Heart left ventricle (tissue), 16 donors: ENCODE measurements around the gene PTPRZ1. TPM values are rescaled to one million over a fixed set of nuclear protein-coding genes. Genes with fewer than 3 reads are reported as not detected.

Experiments used
- ATAC-seq, 4 donors: fragments of 200-7000 bp; cut with Tn5 transposase; one replicate each; pipeline ENCODE4 v1.9.1; 2020 to 2022; ENCODE audit warnings: moderate library complexity in 4 of 4, mild to moderate bottlenecking in 3 of 4, moderate number of reproducible peaks in 1 of 4
- DNase-seq, 5 donors: peaks; one replicate each; pipeline ENCODE4 v3.0.0-alpha.2; 2020
- H3K27ac ChIP-seq, 12 donors: fragments of 200-600 bp; sonication (generic) in 4 of 12; one replicate each; pipeline versions ENCODE4 v1.5.0 to v1.8.0; 2016 to 2022; ENCODE audit warnings: mild to moderate bottlenecking in 2 of 12
- H3K27me3 ChIP-seq, 9 donors: fragments of 200-600 bp; sonication (generic) in 2 of 9; one replicate each; pipeline versions ENCODE4 v1.5.1 to v1.8.0; 2016 to 2022; ENCODE audit warnings: mild to moderate bottlenecking in 3 of 9
- H3K36me3 ChIP-seq, 9 donors: fragments of 200-600 bp; sonication (generic) in 2 of 9; one replicate each; pipeline versions ENCODE4 v1.5.0 to v1.8.0; 2018 to 2022; ENCODE audit warnings: mild to moderate bottlenecking in 2 of 9
- H3K4me1 ChIP-seq, 12 donors: fragments of 200-600 bp; sonication (generic) in 4 of 12; one replicate each; pipeline versions ENCODE4 v1.5.0 to v1.8.0; 2016 to 2022; ENCODE audit warnings: mild to moderate bottlenecking in 3 of 12
- H3K4me3 ChIP-seq, 12 donors: fragments of 200-600 bp; sonication (generic) in 4 of 12; one replicate each; pipeline versions ENCODE4 v1.5.0 to v1.8.0; 2017 to 2022; ENCODE audit warnings: mild to moderate bottlenecking in 9 of 12, moderate library complexity in 4 of 12
- H3K9me3 ChIP-seq, 12 donors: fragments of 200-600 bp; sonication (generic) in 4 of 12; one replicate each; pipeline versions ENCODE4 v1.5.0 to v1.8.0; 2016 to 2022; ENCODE audit warnings: mild to moderate bottlenecking in 1 of 12
- CTCF ChIP-seq, 12 donors: fragments of 200-600 bp; sonication (generic) in 4 of 12; IDR thresholded peaks; one replicate each; pipeline versions ENCODE4 v1.5.0 to v1.8.0; 2018 to 2022; ENCODE audit warnings: antibody characterized with exemption in 12 of 12, mild to moderate bottlenecking in 5 of 12
- POLR2A ChIP-seq, 2 donors: fragments of 450-650 bp; IDR thresholded peaks; one replicate each; pipeline ENCODE4 v1.6.1; 2017; ENCODE audit warnings: antibody characterized with exemption in 2 of 2, mild to moderate bottlenecking in 2 of 2, moderate library complexity in 2 of 2
- WGBS, 4 donors: extraction: QIAGEN DNeasy Blood & Tissue Kit in 2 of 4; methylation state at CpG; one replicate each; pipeline versions ENCODE4 v1.1.5 to v1.1.7; 2013 to 2018; 5-methylcytosine and 5-hydroxymethylcytosine counted together
- intact Hi-C, 10 donors: fragments of 100-400 bp; cut with DNase I; formaldehyde crosslinking; loops; one replicate each; pipeline versions ENCODE4 v1.11.1 to v1.14.2; 2022
- polyA plus RNA-seq, 2 donors: library from polyadenylated mRNA; stranded (reverse); fragments of 200-250 nt; gene quantifications; one replicate each; pipeline ENCODE4 v1.2.3, GENCODE V29; 2013
- total RNA-seq, 9 donors: library from RNA; depleted of rRNA in 2 of 9; stranded (reverse); fragments of >200 nt in 2 of 9; fragmentation: NEBNext Ultra II Directional in 3 of 9; extraction: Animal tissue kit (Norgen Biotek cat#: 25700) in 3 of 9; gene quantifications; one replicate each; pipeline versions ENCODE4 v1.1.0 to v1.2.4, GENCODE V29; 2016 to 2023
- donor health status: ischemic (EF 13 %, LVEDD 7.1; RV severe dilation, severe dysfunction).
- donor health status: healthy with polysubstance abuse.
- donor health status: DM: no; HTN: yes; CAD: no.
- donor health status: DM: no; HTN: no; CAD: no.
- donor health status: ischemic (EF 25% LVEDD 6.9; RV normal size, moderate dysfunction).
- donor health status: ischemic (EF 25% LVEDD 5.7; RV mildly dilated, moderate dysfunction).
- donor health status: healthy.
- donor health status: DM: yes; HTN: yes; CAD: no.
- donor health status: ischemic (EF 35%, LVEDD 5.7; RV mildly dilated, moderate dysfunction).
- donor health status: nonischemic (EF 11% LVEDD 7.7; RV severe dilation, severe dysfunction).
- donor health status: DM: yes; HTN: yes; CAD: no.
- donor health status: PGD.
- donor health status: ischemic (EF 29% LVEDD 5.4; RV normal size, mild dysfunction).
- donor health status: nonischemic (EF 23%, LVEDD 6.1; RV moderate dilation, normal function).

PTPRZ1 gene
- total and polyA plus RNA-seq, 11 donors: 0.27 to 4.8 (median 0.45) TPM

- H3K4me1 ChIP-seq: no peaks in the 10 kb centered on the region
- H3K27ac ChIP-seq: no peak overlapping the region
- no peaks in the 10 kb centered on the region for H3K27me3 ChIP-seq
- TF ChIP-seq POLR2A (IDR thresholded peaks at IDR 0.05) (no peak), CTCF (IDR thresholded peaks at IDR 0.05) (peak; percentile 62 to 91 (median 82))
- H3K4me3 ChIP-seq: no peak overlapping the region
- H3K9me3 ChIP-seq: no peaks in the 10 kb centered on the region
- 90 to 96% (median 94%) methylated on average over 6 of the region's 6 CpGs for WGBS, 4 donors
- peaks cover 0 to 62% (median 33%) of the 10 kb centered on the region in 9 donors for H3K36me3 ChIP-seq
- ATAC-seq (no peak), DNase-seq (peak in 4 of 5 donors; percentile 23 to 56 (median 40))
- intact Hi-C loops: loop anchor here (5.0 to 10.0 kb wide), 6 partner anchors 44 to 442 kb away; partner anchors contain the start of gene AASS (in 1 of the 10)
Measured at GRCh38 chr7:122092964-122093797, 220.2 kb downstream of the PTPRZ1 start.

GRCh38 chr7:122094549-122094948, 221.6 kb downstream of the PTPRZ1 start:
- Histone ChIP-seq H3K4me3 (no peak overlapping the region), H3K27me3 (no peaks in the 10 kb centered on the region), H3K27ac (no peak overlapping the region), H3K4me1 (no peaks in the 10 kb centered on the region), H3K36me3 (peaks cover 0 to 57% (median 23%) of the 10 kb centered on the region in 9 donors), H3K9me3 (no peaks in the 10 kb centered on the region)
- DNase-seq (no peak), ATAC-seq (no peak)
- TF ChIP-seq CTCF (IDR thresholded peaks at IDR 0.05) (no peak), POLR2A (IDR thresholded peaks at IDR 0.05) (no peak)
- intact Hi-C loops: loop anchor here (5.0 to 10.0 kb wide), 6 partner anchors 43 to 440 kb away; partner anchors contain the start of gene AASS (in 1 of the 10)
- 96 to 100% (median 99%) methylated on average over 1 of the region's 1 CpG for WGBS, 4 donors

DNA sequence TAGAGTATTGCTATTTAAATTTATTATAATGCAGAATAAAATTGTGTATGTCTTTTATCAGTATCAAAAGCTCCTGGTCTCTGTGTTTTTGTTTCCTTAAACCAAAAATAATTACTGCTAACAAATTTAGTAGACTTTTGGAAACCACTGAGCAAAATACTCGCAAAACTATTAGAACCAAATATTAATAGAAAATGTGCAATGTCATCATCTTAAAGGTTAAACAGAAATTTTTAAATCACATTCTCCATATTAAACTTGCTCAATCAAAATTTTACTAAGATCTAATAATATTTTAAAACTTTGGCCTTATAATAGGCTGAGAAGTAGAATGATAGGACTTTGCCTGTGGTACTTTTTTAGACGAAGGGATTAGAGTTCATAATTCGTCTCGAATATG, 222.7 kb downstream of the PTPRZ1 start:
- intact Hi-C loops: loop anchor here in 7 of 10 donors (10.0 kb wide), 3 partner anchors 49 to 439 kb away; partner anchors contain the start of gene AASS (in 1 of the 7)
- H3K9me3 ChIP-seq: no peaks in the 10 kb centered on the region
- no peak overlapping the region for H3K4me3 ChIP-seq
- H3K27ac ChIP-seq: no peak overlapping the region
- H3K36me3 ChIP-seq: peaks cover 0 to 55% (median 19%) of the 10 kb centered on the region in 9 donors
- DNase-seq (no peak), ATAC-seq (no peak)
- no peaks in the 10 kb centered on the region for H3K27me3 ChIP-seq
- TF ChIP-seq CTCF (IDR thresholded peaks at IDR 0.05) (no peak), POLR2A (IDR thresholded peaks at IDR 0.05) (no peak)
- WGBS, 4 donors: 71 to 85% (median 78%) methylated on average over 4 of the region's 4 CpGs
- H3K4me1 ChIP-seq: no peaks in the 10 kb centered on the region

DNA sequence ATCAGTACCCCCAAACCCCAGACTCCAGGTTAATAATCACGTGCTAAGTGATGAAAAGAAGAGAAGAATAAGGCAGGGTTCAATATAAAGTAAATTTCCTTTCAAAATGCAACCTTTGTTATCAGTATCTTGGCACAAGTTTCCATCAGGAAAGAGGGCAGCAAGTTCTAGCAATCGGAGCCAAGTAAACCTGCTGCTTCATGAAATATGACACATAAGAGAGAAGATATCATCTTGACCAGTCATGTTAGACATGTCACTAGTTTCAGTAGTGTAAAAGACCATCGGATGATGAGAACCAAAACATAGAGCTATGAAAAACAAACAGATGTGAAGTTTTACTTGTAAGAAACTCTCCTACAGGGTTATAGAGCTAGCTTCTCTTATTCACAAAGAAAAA, 227.1 kb downstream of the PTPRZ1 start:
- peaks cover 0 to 31% (median 18%) of the 10 kb centered on the region in 12 donors for H3K9me3 ChIP-seq
- H3K4me1 ChIP-seq: no peaks in the 10 kb centered on the region
- H3K4me3 ChIP-seq: no peak overlapping the region
- peaks cover 0 to 63% (median 29%) of the 10 kb centered on the region in 9 donors for H3K36me3 ChIP-seq
- no peak for DNase-seq
- WGBS, 4 donors: 72 to 77% (median 74%) methylated on average over 3 of the region's 3 CpGs
- no peak for TF ChIP-seq CTCF (IDR thresholded peaks at IDR 0.05)
- no peak overlapping the region for H3K27ac ChIP-seq
- H3K27me3 ChIP-seq: no peaks in the 10 kb centered on the region
- no peak for ATAC-seq
- intact Hi-C loops: no loop called here
